ENCODE measurements around the gene KIFAP3. TPM values are rescaled to one million over a fixed set of nuclear protein-coding genes. Genes with fewer than 3 reads are reported as not detected.
"Not testable (repeated sequence)": the region's sequence is repeated elsewhere in the genome, so short reads cannot be mapped to it uniquely, and the experiment has no call there.

The KIFAP3 gene
- total RNA-seq, 1 donor from 2014 or later: 30.0 TPM

DNA sequence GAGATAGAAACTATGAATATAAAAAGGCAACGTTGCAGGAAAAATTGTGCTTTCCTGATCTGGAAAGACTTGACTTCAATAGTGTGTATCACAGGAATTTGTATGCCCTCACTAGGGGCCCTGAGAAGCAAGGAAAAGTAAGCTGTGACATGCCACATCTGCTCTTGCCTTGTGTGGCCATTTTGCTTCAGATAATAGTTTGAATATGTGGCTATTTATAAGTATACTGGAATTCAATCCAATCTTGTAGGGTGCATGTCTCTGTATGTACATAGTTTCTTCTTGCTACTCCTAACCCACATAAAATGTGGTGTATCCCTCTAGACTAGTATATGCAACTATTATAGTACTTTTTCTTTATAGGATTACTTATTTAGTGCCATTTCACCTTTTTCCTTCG, 149.7 kb downstream of the KIFAP3 start:
- Histone ChIP-seq H3K4me3 (no peak overlapping the region), H3K36me3 (peaks cover 0 to 14% of the 10 kb centered on the region in 2 donors), H3K27ac (no peak overlapping the region), H3K4me1 (no peaks in the 10 kb centered on the region), H3K9me3 (no peaks in the 10 kb centered on the region), H3K27me3 (no peaks in the 10 kb centered on the region)
- intact Hi-C loops (cut with DNase I): loop anchor here (10.0 kb wide), 1 partner anchor 960 kb away; no protein-coding TSS in a partner anchor
- no peak for DNase-seq (ENCODE audit: extremely low spot score in 2 of 2)
- TF ChIP-seq POLR2A (IDR thresholded peaks at IDR 0.05) (no peak), POLR2AphosphoS5 (IDR thresholded peaks at IDR 0.05; ENCODE audit: insufficient read depth in 1 of 2, low read depth in 1 of 2) (no peak)
- TF ChIP-seq, protein P1, sequence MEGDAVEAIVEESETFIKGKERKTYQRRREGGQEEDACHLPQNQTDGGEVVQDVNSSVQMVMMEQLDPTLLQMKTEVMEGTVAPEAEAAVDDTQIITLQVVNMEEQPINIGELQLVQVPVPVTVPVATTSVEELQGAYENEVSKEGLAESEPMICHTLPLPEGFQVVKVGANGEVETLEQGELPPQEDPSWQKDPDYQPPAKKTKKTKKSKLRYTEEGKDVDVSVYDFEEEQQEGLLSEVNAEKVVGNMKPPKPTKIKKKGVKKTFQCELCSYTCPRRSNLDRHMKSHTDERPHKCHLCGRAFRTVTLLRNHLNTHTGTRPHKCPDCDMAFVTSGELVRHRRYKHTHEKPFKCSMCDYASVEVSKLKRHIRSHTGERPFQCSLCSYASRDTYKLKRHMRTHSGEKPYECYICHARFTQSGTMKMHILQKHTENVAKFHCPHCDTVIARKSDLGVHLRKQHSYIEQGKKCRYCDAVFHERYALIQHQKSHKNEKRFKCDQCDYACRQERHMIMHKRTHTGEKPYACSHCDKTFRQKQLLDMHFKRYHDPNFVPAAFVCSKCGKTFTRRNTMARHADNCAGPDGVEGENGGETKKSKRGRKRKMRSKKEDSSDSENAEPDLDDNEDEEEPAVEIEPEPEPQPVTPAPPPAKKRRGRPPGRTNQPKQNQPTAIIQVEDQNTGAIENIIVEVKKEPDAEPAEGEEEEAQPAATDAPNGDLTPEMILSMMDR (IDR thresholded peaks at IDR 0.05): no peak

DNA sequence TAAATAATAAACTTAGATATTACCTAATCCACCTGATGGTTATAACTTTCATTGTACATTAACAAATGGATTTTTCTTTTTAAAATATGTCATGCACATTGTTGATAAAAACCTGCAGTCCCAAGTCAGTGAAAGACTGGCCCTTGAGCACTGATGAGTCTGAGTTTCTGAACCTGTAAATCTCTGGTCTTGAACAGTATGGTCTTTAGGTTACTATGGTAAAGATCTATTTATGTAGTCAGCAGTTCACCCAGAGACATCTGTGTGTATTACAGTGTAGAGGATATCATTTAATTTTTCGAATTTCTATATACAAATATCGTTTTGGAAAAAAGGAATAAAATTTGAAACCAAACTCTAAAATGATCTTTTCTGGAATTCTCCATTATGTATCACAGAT, 150.4 kb downstream of the KIFAP3 start:
- DNase-seq (ENCODE audit: extremely low spot score in 2 of 2): no peak
- Histone ChIP-seq H3K4me3 (no peak overlapping the region), H3K27me3 (no peaks in the 10 kb centered on the region), H3K36me3 (peaks cover 0 to 21% of the 10 kb centered on the region in 2 donors), H3K9me3 (no peaks in the 10 kb centered on the region), H3K4me1 (no peaks in the 10 kb centered on the region), H3K27ac (no peak overlapping the region)
- intact Hi-C loops (cut with DNase I): loop anchor here (10.0 kb wide), 1 partner anchor 961 kb away; no protein-coding TSS in a partner anchor
- TF ChIP-seq POLR2AphosphoS5 (IDR thresholded peaks at IDR 0.05; ENCODE audit: insufficient read depth in 1 of 2, low read depth in 1 of 2) (no peak), POLR2A (IDR thresholded peaks at IDR 0.05) (no peak)
- TF ChIP-seq, protein P1 (IDR thresholded peaks at IDR 0.05): no peak

DNA sequence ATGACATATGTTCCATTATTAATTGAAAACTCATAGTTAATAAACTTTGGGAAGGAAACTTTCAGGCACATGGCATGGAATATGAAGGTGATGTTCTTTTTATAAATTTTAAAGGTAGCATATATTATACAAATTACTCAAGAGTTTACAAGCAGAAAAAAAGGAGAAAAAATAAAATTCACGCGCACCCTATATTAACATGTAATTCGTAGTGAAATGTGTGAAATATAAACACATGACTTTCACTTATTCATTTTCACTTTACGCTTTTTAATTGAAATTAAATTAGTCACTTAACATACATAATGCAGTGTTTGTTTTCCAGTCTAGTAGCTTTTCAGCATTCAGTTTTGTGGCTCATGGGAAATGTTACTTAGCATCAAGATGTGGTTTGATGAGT, 153.4 kb downstream of the KIFAP3 start:
- Histone ChIP-seq H3K4me3 (no peak overlapping the region), H3K9me3 (no peaks in the 10 kb centered on the region), H3K36me3 (peaks cover 0 to 25% of the 10 kb centered on the region in 2 donors), H3K4me1 (no peaks in the 10 kb centered on the region), H3K27ac (no peak overlapping the region), H3K27me3 (no peaks in the 10 kb centered on the region)
- TF ChIP-seq POLR2AphosphoS5 (IDR thresholded peaks at IDR 0.05; ENCODE audit: insufficient read depth in 1 of 2, low read depth in 1 of 2): no peak
- TF ChIP-seq, protein P1 (IDR thresholded peaks at IDR 0.05): no peak
- no peak for TF ChIP-seq POLR2A (IDR thresholded peaks at IDR 0.05)
- no peak for DNase-seq (ENCODE audit: extremely low spot score in 2 of 2)
- intact Hi-C loops (cut with DNase I): loop anchor here (10.0 kb wide), 1 partner anchor 964 kb away; no protein-coding TSS in a partner anchor

DNA sequence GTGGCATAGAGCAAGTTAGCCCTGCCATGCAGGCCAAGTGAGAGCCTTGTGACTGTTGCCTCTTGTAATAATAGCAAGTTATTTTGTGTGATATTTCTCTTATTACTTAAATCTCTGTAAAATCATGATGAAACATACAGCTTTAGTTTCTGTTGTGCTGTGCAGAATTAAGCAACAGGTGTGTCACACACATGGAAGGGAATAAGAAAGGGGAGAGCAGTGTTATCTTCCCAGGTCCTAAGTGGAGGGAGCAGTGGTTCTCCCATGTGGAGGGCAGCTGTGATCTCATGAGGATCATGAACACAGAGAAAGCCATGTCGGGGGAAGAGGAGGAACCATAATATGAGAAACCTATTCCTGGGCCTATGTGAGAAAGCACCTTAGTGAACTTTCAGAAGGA, 155.6 kb downstream of the KIFAP3 start:
- no peak for DNase-seq (ENCODE audit: extremely low spot score in 2 of 2)
- Histone ChIP-seq H3K36me3 (peaks cover 0 to 16% of the 10 kb centered on the region in 2 donors), H3K27me3 (no peaks in the 10 kb centered on the region), H3K4me3 (no peak overlapping the region), H3K27ac (no peak overlapping the region), H3K9me3 (no peaks in the 10 kb centered on the region), H3K4me1 (no peaks in the 10 kb centered on the region)
- TF ChIP-seq, protein P1 (IDR thresholded peaks at IDR 0.05): no peak
- TF ChIP-seq POLR2A (IDR thresholded peaks at IDR 0.05) (no peak), POLR2AphosphoS5 (IDR thresholded peaks at IDR 0.05; ENCODE audit: insufficient read depth in 1 of 2, low read depth in 1 of 2) (no peak)
- intact Hi-C loops (cut with DNase I): no loop called here

DNA sequence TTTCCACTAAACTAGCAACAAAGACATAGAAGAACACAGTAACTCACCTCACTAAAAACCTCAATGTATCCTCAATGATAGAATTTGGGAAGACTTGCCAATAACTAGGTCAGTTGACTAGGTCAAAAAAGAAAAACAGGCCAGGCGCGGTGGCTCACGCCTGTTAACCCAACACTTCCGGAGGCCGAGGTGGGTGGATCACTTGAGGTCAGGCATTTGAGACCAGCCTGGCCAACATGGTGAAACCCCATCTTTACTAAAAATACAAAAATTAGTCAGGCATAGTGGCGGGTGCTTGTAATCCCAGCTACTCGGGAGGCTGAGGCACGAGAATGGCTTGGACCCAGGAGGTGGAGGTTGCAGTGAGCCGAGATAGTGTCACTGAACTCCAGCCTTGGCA, 156.3 kb downstream of the KIFAP3 start:
- H3K27ac ChIP-seq; H3K9me3 ChIP-seq; H3K4me1 ChIP-seq; intact Hi-C loops (cut with DNase I); H3K4me3 ChIP-seq; DNase-seq (ENCODE audit: extremely low spot score in 2 of 2); H3K27me3 ChIP-seq: not testable (repeated sequence)
- peaks cover 0 to 16% of the 10 kb centered on the region in 2 donors for H3K36me3 ChIP-seq

Measured in vagina (tissue), 2 donors.